ENCODE results near the gene KIF5B. TPM values are rescaled to one million over a fixed set of nuclear protein-coding genes. Genes with fewer than 3 reads are reported as not detected.
A peak's percentile ranks its signal among the peaks of the same experiment; 100 is the strongest.

KIF5B gene
- total and polyA plus RNA-seq, 9 of the 15 experiments (the other 6 are each of a cell fraction or from before 2014, with no cell fraction given), result 24.4 to 94.4 (median 68.9) TPM

- Histone ChIP-seq H3K4me1 (replicated peaks in 1 of 2; ENCODE audit: control insufficient read depth in 2 of 2, insufficient read depth in 2 of 2, low read length in 2 of 2) (peaks cover 9 to 12% of the 10 kb centered on the region in 2 experiments), H4K20me1 (replicated peaks; ENCODE audit: control insufficient read depth, insufficient read depth, low read length) (no peaks in the 10 kb centered on the region), H3K36me3 (ENCODE audit: control insufficient read depth, insufficient read depth, low read length) (no peaks in the 10 kb centered on the region), H3K9ac (ENCODE audit: insufficient read depth in 1 of 2, low read depth in 2 of 2, low read length in 2 of 2) (no peak overlapping the region), H3K79me2 (ENCODE audit: control insufficient read depth, insufficient read depth, low read length) (no peaks in the 10 kb centered on the region), H2AFZ (ENCODE audit: low read depth, low read length) (0 out of 2 replicates have a peak overlapping the region, but pooled peaks have one; percentile 4), H3K9me1 (ENCODE audit: control insufficient read depth, insufficient read depth, low read length) (no peaks in the 10 kb centered on the region), H3K27me3 (ENCODE audit: control insufficient read depth in 2 of 2, insufficient read depth in 2 of 2, low read length in 2 of 2) (no peaks in the 10 kb centered on the region), H3K4me3 (no peak overlapping the region), H3K9me3 (replicated peaks; ENCODE audit: control insufficient read depth, insufficient read depth, low read depth, low read length) (no peaks in the 10 kb centered on the region), H3K27ac (ENCODE audit: extremely low read depth, low read depth, low read length) (no peak overlapping the region), H3K4me2 (ENCODE audit: insufficient read depth, low read length) (no peak overlapping the region)
- POLR2A ChIA-PET, result interaction anchor here (0.6 to 3.9 kb wide), 3 partner anchors 9 to 353 kb away, joined by 4 to 13 read pairs (median 4); no protein-coding TSS in a partner anchor
- 22% methylated on average over 2 of the region's 2 CpGs for WGBS (ENCODE audit: insufficient coverage, low coverage, missing lambda C conversion rate)
- TF ChIP-seq KLF10 (CRISPR knock-in tag; IDR thresholded peaks at IDR 0.05) (no peak), MLX (CRISPR knock-in tag; conservative IDR thresholded peaks at IDR 0.05) (no peak), BCOR (IDR thresholded peaks at IDR 0.05) (no peak), ZNF184 (CRISPR knock-in tag; IDR thresholded peaks at IDR 0.05) (no peak), THRA (IDR thresholded peaks at IDR 0.05) (no peak)
- in situ Hi-C loops (cut with MboI), result no loop called here
- no peak for FAIRE-seq
- CTCF ChIA-PET (ENCODE audit: low intra/inter-chr PET ratio), result interaction anchor here (0.6 kb wide), 1 partner anchor 20 kb away, joined by 3 read pairs; no protein-coding TSS in a partner anchor
- BruUV-seq (replicated peaks), result no TSS peak
- ATAC-seq, result no peak
- intact Hi-C loops (cut with micrococcal nuclease), result no loop called here
- DNase-seq (ENCODE audit: extremely low read depth in 1 of 4, low spot score in 3 of 4), result no peak
These were observed 74.1 kb downstream of the KIF5B start for GRCh38 chr10:31982111-31982510.

Measured in K562 (cell line).